ENCODE measurements around the gene PSMG3. TPM values are rescaled to one million over a fixed set of nuclear protein-coding genes. Genes with fewer than 3 reads are reported as not detected.

The PSMG3 gene
- total RNA-seq, 4 donors from 2014 or later = 22.0 to 37.7 (median 28.4) TPM

- DNase-seq (ENCODE audit: low spot score) (no peak), ATAC-seq (ENCODE audit: low FRiP score) (no peak)
- TF ChIP-seq, protein P1, sequence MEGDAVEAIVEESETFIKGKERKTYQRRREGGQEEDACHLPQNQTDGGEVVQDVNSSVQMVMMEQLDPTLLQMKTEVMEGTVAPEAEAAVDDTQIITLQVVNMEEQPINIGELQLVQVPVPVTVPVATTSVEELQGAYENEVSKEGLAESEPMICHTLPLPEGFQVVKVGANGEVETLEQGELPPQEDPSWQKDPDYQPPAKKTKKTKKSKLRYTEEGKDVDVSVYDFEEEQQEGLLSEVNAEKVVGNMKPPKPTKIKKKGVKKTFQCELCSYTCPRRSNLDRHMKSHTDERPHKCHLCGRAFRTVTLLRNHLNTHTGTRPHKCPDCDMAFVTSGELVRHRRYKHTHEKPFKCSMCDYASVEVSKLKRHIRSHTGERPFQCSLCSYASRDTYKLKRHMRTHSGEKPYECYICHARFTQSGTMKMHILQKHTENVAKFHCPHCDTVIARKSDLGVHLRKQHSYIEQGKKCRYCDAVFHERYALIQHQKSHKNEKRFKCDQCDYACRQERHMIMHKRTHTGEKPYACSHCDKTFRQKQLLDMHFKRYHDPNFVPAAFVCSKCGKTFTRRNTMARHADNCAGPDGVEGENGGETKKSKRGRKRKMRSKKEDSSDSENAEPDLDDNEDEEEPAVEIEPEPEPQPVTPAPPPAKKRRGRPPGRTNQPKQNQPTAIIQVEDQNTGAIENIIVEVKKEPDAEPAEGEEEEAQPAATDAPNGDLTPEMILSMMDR (IDR thresholded peaks at IDR 0.05) = no peak
Observed at GRCh38 chr7:1554333-1555045, 15.3 kb downstream of the PSMG3 start.

DNA sequence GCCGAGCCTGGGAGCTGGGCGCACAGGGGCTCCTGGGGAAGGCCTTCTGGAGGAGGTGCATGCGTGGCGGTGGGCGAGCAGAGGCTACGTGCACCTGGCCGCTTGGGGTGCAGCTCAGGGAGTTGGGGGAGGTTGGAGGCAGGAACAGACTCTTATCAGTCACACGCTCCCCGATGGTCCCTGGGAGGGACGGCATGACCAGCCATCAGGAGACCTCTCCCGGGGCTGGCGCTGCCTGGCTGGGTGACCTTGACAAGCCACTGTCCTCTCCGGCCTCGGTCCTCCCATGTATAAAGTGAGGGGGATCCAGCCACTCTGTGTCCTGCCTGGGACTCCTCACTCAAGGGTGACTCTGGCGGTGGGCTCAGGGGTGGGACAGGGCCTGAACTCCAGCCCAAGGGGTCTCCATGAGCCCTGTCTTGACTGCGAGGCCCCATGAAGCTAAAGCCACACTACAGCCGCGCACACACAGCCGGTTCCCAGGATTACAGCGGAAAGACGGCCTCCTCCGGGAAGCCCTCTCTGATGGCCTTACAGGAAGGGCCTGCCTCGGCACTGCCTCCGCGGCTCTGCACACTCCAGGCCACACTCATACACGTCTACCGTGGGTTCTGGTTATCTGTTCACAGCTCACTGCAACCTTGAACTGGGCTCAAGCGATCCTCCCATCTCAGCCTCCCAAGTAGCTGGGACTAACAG, 16.2 kb downstream of the PSMG3 start:
- DNase-seq (ENCODE audit: low spot score) (no peak), ATAC-seq (ENCODE audit: low FRiP score) (no peak)
- TF ChIP-seq, protein P1 (IDR thresholded peaks at IDR 0.05) = no peak

DNA sequence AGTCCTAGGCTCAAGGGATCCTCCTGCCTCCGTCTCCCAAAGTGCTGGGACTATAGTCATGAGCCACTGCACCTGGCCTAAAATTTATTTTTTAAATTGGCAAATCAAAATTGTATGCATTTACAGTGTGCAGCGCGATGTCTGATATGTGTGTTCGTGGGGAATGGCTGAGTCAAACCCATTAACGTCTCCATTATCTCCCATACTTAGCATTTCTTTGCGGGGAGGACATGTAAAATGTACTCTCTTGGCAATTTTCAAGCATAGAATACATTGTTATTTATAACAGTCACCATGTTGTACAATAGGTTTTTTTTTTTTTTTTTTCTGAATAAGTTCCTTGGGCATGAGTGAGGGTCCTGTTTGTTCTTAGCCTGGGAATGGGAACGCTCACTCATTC, 17.6 kb downstream of the PSMG3 start:
- ATAC-seq (ENCODE audit: low FRiP score) (no peak), DNase-seq (ENCODE audit: low spot score) (no peak)
- TF ChIP-seq, protein P1 (IDR thresholded peaks at IDR 0.05) = no peak

DNA sequence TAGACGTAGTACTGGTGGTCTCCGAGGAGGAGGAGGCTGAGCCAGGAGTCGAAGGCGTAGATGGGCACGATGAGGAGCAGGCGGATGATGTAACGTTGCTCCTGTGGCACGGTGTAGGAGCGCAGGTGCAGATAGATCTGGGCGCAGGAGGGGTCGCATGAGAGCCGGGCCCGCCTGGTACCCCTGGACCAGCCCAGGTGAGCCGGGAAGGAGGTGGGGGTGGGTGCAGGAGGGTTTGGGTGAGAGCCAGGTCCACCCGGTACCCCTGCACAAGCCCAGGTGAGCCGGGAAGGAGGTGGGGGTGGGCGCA, 19.0 kb downstream of the PSMG3 start:
- no peak for ATAC-seq (ENCODE audit: low FRiP score)
- TF ChIP-seq, protein P1 (IDR thresholded peaks at IDR 0.05) = no peak
- no peak for DNase-seq (ENCODE audit: low spot score)

DNA sequence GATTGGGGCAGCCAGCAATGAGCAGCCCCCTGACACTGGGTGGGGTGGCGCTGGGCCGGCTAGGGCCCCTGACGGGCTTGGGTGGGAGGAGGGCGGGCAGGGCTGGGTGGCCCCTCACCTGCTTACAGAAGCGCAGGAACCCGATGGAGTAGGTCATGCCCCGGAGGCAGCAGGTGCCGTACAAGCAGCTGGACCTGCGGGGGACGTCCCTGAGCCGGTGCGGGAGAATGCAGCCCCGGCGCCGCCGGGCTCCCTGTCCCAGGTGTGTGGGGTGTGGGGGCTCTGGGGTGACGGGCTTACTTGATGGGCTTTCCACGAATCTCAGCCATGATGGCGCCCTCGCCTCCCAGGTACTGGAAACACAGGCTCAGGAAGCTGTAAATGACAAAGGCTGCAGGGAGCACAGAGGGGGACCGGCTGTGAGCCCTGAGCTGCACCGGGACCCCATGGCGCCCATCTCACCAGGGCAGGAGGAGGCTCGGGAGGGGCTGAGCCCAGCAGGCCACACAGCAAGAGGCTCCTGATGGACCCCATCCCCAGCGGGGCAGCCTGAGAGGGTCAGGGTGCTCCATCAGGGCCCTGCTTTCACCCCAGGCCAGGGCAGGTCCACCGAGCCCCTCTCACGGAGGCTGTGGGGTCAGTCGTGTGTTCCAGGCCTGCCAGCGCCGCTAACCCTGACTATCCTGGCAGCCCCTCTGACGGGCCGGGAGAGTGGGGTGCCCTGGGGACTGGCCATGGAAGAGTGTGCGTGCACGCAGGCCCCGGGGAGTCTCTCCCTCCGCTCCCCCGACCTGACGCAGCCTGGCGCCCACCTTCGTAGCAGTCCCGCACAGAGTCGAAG, 19.6 kb downstream of the PSMG3 start:
- no peak for ATAC-seq (ENCODE audit: low FRiP score)

GRCh38 chr7:1549357-1550004, 20.4 kb downstream of the PSMG3 start:
- DNase-seq (ENCODE audit: low spot score) (no peak), ATAC-seq (ENCODE audit: low FRiP score) (no peak)
- TF ChIP-seq, protein P1 (IDR thresholded peaks at IDR 0.05) = no peak

More for the DNA sequence above, 19.6 kb downstream of the PSMG3 start:
- no peak for DNase-seq (ENCODE audit: low spot score)
- TF ChIP-seq, protein P1 (IDR thresholded peaks at IDR 0.05) = no peak
